Stimulated activated CD8-positive, alpha-beta memory T cell treated with anti-CD3 and anti-CD28 coated beads, Interleukin-7, amount 100 ng/mL, for 1 hour (primary cell): ENCODE data around the gene SCAF8.
"Not testable (repeated sequence)": the region's sequence is repeated elsewhere in the genome, so short reads cannot be mapped to it uniquely, and the experiment has no call there.

ENCODE experiments used
- DNase-seq, 2 donors: peaks; one replicate each; pipeline ENCODE4 v3.0.0-alpha.2; 2020; ENCODE audit warnings: low read depth in 2 of 2

SCAF8 gene

DNA sequence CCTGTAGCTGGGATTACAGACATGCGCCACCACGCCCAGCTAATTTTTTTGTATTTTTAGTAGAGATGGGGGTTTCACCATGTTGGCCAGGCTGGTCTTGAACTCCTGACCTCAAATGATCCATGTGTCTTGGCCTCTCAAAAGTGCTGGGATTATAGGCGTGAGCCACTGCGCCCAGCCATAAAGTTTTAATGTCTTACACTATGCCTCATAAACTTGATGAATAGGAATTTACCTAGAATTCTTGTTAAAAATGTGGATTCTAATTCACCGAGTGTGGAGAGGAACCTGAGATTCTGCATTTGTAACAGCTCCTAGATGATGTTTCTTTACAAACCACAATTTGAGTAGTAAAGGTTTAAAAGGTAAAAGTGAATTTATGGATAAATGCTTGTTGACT lies 45.9 kb downstream of the SCAF8 start:
- DNase-seq, result not testable (repeated sequence)

DNA sequence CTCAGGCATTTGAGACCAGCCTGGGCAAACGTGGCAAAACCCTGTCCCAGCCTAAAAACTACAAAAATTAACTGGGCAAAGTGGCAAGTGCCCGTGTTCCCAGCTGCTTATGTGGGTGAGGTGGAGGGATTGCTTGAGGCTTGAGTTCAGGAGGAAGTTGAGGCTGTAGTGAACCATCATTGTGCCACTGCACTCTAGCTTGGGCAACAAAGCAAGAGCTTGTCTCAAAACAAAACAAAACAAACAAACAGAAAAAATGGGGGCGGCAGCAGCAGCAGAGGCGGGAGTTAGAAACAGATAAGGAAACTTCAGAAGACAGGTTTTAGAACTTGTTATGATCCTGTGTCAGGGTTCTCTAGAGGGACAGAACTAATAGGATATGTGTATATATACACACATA lies 49.0 kb downstream of the SCAF8 start:
- no peak for DNase-seq

DNA sequence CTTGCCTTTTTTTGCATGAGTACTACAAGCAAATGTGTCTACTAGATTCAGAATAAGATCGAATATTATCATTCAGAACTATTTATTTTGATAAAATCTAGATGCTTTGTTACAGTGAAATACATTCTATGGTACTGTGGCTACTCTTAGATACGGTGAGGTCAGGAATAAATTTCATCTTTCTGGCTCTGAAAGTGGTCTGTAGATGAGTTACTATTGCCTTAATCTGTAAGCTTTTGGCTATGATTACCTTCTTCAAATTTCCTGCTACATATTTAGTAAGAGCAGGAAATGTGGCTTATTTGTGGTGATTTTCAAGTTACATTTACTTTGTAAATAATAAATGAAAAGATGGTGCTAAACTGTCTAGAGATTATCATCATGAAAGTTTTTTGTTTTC lies 50.0 kb downstream of the SCAF8 start:
- no peak for DNase-seq

DNA sequence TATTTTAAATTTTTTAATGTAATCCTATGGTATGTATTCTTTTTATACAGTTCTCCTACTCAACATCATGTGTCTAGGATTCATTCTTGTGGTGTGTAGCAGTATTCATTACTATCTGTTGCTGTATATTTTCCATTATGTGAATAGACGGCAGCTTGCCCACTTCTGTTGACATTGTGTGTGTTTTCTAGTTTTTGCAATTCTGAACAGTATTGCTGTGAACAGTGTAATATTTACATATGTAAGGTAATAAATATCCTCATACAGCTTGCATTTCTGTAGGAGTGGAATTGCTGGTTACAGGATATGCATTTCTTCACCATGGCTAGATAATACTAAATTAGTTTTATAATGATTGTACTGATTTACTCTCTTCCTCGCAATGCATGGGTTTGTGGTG lies 51.9 kb downstream of the SCAF8 start:
- DNase-seq, result no peak

GRCh38 chr6:154786144-154786868 lies 53.1 kb downstream of the SCAF8 start:
- DNase-seq, result no peak

DNA sequence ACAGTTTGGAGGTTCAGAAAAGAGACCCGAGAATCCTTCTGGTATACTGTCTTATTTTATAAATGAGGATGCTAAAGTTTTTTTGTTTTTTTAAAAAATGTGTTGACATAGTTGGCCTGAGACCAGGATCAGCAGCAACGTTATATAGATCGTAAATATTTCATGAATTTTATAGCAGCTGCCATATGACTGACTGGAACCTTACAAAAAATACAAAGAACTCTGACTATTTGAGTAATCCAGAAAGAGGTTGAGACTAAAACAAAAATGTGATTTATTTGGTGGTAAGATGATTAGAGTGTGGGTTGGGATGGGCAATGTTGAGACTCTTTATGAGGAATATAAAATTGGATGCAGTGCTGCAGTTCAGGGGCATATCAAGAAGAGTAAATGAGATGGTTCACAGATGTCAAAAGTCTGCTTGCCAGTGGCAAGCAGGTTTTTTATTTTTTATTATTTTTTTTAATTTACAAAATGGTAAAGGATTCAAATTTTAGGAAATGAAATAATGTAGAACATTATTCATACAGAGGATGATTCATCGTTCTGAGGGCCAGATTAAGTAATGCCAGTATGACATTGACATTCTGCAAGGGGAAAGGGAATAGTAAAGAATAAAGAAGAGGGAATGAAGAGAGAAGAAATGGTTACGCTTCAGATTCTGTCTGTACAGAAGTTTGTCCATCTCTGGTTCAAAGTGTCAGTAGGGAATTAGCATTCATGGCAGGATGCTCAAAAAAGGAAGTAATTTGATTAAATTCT lies 58.5 kb downstream of the SCAF8 start:
- DNase-seq, result no peak

GRCh38 chr6:154792325-154792724 lies 59.1 kb downstream of the SCAF8 start:
- no peak for DNase-seq

DNA sequence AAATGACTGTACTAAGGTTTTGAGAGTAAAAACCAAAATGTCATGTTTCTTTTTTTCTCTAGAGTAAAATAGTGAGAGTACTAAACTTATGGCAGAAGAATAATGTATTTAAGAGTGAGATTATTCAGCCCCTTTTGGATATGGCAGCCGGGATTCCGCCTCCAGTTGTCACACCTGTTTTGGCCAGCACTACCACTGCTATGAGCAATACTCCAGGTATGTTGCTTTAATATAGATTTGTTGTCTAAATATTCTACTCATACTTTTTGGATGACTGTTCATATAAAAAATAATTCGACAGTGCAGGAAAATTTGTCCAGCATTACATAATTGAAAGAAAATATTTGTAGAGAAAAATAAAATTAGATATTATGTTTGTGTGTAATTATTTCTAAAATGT lies 59.5 kb downstream of the SCAF8 start:
- no peak for DNase-seq

GRCh38 chr6:154796484-154796883 lies 63.3 kb downstream of the SCAF8 start:
- no peak for DNase-seq

GRCh38 chr6:154797857-154798256 lies 64.6 kb downstream of the SCAF8 start:
- DNase-seq, result no peak

DNA sequence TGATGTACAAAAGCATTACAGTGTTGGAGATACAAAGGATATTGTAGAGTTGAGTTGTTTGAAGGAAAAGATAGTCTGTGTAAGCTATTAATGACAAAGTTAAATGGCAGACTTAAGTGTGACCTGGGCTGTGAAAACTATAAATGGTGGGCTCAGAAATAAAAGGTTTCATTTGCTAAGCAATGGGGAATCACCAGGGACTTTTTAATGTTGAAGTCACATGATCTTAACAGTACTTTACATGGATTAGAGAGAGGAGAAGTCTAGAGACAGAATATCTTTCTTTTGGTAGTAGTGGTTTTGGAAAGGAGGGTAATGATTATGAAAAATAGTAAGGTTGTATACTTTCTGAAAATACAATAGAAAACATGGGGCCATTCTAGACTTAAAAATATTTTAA lies 67.1 kb downstream of the SCAF8 start:
- DNase-seq, result no peak

DNA sequence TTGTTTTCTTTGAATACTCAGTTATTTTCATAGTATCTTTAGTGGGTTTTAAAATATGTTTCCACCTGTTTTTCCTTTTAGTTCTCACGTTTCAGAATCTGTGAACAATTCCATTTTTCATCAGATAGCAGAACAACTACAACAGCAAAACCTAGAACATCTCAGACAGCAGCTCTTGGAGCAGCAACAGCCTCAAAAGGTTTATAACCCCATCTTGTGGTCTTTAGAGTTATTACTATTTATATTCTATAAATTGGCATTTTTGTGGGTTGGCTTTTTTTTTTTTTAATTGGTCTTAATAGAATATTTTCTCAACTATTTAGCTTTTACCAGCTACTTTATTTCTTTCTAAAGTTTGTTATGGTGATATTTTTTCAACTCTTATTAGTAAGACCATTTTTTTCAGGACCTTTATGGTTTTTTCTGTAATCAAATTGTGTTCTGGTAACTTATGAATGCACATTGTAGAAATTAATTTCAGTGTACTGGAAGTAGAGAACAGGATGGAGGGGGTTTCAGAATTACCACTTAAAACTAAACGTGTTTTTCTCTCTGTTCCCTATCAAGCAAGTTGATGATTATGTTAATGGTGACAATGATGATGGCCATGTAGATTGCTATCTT lies 72.2 kb downstream of the SCAF8 start:
- no peak for DNase-seq

DNA sequence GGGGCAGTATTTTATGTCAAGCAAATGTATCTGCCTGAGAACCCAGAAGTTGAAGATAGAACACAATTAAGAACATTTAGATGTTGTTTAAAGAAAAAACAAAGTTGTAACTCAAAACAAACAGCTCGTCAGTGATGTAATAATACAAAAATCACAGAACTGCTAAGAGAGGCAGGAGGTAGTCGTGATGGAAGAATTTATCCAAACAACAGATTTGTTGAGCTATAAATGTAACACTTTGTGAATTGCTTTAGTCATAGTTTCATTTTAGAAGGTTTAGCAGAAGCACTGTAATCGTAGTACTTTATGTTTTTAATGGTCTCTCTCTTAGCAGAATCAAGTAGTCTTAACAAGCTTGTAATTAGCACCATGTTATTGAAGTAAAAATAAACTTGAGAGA lies 73.6 kb downstream of the SCAF8 start:
- no peak for DNase-seq

GRCh38 chr6:154811663-154812062 lies 78.4 kb downstream of the SCAF8 start:
- not testable (repeated sequence) for DNase-seq

DNA sequence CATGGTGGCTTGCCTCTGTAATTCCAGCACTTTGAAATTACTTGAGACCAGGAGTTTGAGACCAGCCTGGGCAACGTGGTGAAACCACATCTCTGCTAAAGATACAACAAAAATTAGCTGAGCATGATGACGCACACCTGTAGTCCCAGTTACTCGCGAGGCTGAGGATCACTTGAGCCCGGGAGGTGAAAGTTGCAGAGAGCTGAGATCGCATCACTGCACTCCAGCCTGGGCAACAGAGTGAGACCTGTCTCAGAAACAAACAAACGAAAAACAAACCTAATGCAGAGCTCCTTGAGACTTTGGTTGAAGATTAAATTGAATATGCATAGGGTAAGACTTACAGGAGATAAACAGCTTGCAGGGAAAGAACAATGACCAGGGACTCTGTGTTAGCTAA lies 80.8 kb downstream of the SCAF8 start:
- no peak for DNase-seq

DNA sequence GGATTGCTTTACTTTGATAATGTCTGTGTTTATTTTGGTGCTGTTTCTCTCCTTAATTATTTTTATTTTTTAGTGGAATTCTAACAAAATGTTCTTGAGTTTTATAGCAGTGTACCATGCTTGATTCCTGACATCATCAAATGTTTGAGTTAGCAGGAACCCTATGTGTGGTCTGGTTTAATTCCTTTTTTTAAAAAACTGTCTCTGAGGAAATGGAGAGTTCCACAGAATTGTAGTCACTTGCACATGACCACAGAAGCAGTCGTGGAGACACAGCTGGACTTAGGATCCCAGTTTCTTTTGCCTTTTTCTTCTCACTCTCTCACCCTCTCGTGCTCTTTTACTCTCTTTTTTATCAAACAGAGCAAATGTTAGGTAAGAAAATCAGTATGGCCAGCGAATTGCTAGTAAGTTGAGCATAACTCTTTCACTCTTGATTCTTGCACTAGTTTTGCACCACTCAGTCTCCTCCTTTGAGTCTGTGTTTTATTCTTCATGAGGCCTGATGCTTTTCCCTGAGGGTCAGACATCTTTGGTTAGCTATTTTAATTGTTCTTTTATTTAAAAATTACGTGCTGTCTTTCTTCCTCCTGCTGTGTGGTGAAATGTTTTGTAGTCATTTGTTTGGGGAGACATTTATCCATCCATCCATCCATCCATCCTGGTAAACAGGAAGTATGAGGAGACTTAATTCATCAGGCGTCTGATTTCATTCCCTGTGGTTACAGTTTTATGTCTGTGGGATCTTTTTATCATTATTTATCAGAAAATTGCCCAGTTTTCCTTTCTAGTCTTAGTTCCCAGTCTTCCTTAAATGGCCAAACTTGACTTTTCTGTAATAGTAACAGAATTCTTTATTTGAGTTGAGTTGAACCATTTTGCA lies 83.0 kb downstream of the SCAF8 start:
- no peak for DNase-seq

DNA sequence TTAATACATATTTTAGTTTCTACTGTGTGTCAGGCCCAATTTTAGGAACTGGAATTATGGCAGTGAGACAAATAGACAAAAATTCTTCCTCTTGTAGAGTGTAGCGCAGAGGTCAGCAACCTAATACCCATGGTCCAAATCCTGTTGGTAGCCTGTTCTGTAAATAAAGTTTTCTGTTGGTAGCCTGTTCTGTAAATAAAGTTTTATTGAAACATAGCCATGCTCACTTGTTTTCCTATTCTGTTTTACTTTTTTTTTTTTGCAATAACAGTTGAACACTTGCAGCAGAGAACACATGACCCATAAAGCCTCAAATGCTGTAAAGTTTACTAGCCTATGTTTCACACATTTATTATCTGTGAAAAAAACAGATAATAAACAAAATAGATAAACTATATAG lies 87.9 kb downstream of the SCAF8 start:
- no peak for DNase-seq

DNA sequence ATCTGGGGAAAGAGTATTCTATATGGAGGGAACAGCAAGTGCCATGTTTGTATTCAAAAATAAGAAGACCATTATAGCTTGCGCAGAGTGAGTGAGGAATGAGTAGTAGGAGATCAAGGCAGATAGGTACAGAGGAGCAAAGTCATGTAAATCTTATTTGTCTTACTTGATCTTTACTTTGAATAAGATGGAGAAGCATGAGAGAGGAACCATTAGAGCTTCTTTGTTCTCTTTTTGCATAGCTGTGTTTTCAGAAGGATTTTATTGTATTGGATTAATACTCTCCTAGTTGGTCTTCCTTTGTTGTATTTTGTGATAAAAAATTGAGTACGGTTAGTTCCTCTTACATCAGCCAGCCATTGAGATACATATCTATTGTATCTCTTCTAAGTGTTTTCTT lies 88.4 kb downstream of the SCAF8 start:
- DNase-seq, result no peak

GRCh38 chr6:154822947-154823558 lies 89.8 kb downstream of the SCAF8 start:
- DNase-seq, result no peak

DNA sequence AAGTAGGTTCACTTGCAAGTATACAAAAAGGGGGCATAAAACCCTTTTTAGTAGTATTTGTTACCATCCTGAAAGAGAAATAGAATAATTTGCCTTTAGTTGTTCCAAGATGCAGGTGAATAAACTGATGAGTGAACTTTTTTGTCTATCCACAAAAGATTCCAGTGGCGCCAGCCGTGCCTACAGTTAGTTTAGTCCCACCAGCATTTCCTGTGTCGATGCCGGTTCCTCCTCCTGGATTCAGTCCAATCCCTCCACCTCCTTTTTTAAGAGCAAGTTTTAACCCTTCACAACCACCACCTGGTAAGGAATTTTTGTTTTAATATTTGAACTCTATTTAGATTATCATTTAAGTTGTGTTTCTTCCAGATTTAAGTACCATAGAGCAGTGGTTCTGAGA lies 90.9 kb downstream of the SCAF8 start:
- no peak for DNase-seq

DNA sequence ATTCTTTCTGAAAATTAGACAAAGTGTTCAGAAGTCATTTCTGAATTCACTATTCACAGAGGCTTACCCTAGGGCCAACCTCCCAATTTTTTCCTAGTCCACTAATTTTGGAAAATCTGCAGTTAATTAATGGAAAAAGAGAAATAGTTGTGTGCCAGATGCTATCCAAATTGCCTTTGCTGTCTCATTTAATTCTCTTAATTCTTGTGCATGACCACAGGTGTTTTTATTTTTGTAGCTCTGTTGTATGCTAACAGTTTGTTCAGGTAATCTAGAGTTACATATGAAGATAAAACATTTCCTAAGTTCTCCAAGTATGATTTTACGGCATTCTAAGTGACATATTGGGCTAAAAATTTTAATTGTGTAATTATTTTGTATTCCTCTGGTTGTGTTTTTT lies 96.8 kb downstream of the SCAF8 start:
- DNase-seq, result no peak

- DNase-seq, result no peak
These were observed 97.6 kb downstream of the SCAF8 start for GRCh38 chr6:154830771-154831170.
